ENCODE measurements around the gene CPSF4.
"Not testable (repeated sequence)": the region's sequence is repeated elsewhere in the genome, so short reads cannot be mapped to it uniquely, and the experiment has no call there.

Gene CPSF4

DNA sequence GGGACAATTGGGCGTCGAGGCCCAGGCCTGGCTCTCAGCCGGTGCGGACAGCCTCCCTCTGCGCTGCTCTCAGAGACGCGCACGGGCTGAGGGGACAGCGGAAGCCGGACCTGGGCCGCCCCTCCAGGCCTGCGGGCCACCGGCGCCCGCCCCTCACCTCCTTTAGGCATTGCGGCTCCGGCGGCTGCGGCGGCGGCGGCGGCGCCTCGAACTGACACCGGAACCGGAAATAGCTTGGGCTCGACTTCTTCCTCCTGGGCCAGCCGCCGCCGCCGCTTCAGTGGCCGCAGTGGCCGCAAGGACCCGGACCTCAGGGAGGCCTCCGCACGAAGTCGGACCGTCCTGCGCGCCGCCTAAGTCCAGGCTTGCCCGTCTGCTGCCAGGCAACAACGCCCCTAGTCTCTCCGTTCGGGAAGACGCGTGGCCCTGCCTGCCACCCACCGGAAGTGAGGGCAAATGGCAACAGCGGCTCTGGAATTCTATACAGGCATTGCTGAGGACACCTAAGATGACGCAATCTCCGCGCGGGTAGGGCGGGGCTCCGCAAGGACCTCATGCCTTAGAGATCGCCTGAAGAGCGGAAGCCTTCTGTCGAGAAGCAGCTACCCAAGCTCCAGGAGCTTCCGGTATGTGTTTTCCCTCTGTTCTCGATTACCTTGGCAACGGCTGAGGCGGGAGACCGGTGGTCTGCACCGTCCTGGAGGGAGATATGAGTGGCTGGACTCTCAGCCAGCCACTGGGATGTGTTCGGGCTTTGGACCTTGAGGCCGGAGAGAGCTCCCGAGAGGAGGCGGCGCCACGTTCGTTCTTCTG lies 30.2 kb upstream of the CPSF4 start, which contains the start of the genes BUD31 and PDAP1:
Gene BUD31, plus strand, starts transcription at position 591 of the 813 bp plus-strand sequence. CDS start 2,124 bp downstream, outside the sequence.
Gene PDAP1, minus strand, starts transcription at position 219 of the 813 bp plus-strand sequence. Its CDS starts 49 bp downstream, at position 170.
- DNase-seq: peak; percentile 94

DNA sequence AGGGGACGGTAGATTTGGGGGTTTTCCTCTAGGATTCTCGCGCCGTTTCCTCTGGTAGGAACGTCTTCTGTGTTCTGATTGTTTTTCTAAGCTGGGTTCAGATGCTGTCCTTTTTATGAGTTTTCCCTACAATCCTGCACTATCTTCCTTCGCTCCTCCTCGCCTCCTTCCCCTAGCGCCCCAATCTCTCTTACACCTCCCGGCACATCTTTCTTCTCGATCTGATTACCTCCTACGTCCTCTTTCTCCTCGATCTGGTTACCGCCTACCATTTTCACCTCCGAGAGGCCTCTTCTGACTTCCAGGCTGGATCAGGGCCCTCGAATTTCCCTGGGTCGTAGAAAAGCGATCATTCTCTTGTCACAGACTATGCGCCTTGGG lies 29.6 kb upstream of the CPSF4 start:
- no peak for DNase-seq

DNA sequence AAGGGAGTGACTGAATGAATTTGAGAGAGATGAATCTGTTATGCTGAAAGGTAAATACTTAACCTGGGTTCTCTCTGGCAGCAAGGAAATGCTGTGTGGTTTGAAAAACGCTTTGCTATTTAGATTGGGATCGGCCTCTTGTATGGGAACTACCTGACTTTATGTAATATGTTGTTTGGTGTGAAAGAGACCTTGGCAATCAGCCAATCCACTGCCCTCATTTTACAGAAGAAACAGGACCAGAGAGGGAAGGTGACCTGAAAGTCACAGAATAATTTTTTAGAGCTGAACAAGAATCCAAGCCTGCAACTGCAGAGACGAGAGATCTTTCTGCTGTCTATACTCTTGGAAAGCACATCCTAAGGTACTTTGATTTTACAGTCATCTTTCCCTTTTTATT lies 28.9 kb upstream of the CPSF4 start:
- DNase-seq: no peak

DNA sequence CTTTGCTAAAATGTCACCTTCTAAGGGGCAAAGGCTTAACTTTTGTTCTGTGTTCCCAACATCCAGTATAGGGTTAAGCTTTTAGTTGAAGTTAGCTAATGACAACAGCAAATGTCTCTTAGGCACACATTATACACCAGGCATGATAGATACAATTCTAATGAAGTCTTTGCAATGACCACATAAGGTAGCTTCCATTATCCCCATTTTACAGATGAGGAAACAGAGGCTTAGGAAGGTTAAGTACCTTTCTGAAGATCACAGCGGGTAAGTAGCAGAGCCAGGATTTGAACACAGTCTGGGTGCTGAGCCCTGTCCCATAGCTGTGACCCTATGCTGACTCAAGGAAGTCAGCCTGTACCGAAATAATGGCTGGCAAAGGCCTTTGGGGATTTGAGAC lies 28.1 kb upstream of the CPSF4 start:
- no peak for DNase-seq

DNA sequence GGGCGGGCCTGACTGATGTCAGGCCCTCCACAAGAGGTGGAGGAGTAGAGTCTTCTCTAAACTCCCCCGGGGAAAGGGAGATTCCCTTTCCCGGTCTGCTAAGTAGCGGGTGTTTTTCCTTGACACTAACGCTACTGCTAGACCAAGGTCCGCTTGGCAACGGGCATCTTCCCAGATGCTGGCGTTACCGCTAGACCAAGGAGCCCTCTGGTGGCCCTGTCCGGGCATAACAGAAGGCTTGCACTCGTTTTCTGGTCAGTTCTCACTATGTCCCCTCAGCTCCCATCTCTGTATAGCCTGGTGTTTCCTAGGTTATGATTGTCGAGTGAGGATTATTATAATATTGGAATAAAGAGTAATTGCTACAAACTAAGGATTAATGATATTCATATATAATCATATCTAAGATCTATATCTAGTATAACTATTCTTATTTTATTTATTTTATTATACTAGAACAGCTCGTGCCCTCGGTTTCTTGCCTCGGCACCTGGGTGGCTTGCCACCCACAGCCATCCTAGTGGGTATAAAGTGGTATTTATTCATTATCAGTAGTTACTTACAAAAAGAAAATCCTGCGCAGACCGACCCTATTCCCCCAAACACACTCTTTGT lies 23.1 kb upstream of the CPSF4 start:
- peak; percentile 40 to 43 for DNase-seq

DNA sequence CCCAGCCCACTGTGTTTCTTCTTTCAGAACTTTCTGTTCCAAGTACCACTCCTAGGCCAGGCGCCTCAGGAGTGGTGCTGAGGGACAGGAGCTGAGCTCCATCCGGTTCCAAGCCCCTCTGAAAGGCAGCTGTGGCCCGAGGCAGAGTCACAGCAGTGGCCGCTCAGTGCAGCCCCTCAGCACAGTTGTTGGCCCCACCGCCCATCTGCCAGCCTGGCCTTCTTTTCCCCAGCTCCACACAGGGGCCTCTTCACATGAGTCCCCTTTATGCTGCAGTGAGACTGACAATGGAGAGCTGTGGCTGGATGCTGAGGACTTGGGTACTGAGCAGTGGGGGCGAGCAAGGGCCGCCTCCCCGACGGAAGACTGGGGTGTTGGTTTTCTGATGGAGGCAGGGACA lies 20.5 kb upstream of the CPSF4 start:
- no peak for DNase-seq

DNA sequence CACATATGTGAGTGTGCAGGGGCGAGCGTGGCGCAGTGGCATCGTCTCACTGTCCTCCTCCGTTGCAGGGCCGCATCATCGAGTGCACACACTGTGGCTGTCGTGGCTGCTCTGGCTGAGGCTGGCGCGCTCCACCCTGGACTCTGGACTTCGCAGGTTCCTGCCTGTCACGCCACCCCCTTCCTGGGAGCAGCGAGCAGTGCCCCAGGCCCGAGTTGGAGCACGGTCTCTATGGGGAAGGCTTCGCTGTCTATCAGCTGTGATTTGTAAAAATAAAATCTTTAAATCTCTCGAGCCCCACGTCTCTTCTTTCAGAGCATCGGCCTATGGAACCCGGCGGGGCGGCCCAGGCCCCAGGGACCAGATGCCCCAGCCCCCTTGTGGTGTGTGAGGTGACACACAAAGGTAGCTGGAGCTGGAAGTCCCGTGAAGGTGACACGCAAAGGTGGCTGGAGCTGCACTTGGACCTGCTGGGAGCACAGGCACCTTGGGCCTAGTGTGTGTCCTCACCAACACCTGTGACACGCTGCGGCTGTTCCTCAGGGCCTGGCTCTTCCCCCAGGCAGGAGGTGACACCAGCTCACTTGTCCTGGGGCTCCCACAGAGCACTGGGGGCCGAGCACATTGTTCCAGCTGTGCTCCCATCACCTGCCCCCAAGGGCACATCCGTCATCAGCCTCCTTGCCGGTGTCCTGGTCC lies 19.3 kb upstream of the CPSF4 start:
- no peak for DNase-seq

DNA sequence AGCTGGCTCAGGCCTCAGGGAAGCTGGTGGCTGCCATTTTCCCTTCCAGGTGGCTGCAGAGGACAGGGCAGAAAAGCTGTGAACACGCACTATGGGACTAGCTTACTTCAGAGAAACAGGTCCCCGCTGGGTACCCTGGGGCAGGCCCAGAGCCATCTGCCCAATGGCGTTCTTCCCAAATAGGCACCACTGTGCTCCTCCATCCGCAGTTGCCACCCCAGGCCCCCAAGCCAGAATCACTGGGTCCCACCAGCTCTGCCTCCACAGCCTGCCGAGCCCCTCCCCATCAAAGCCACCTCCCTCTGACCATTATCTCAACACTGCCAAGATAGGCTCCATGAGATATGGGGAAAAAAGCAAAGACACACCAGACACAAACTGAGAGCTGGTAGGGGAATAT lies 18.5 kb upstream of the CPSF4 start:
- DNase-seq: no peak

DNA sequence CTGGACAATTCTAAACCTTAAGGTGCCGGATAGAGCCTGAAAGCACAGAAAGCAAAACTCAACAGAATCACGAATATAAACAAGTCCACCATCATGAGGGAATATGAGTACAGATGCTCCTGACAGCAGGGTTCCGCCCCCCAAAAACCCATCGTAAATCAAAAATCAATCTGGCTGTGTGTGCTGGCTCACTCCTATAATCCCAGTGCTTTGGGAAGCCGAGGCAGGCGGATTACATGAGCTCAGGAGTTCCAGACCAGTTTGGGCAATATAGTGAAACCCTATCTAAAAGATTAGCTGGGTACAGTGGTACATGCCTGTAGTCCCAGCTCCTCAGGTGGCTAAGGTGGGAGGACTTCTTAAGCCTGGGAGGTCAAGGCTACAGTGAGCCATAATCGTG lies 17.8 kb upstream of the CPSF4 start:
- no peak for DNase-seq

DNA sequence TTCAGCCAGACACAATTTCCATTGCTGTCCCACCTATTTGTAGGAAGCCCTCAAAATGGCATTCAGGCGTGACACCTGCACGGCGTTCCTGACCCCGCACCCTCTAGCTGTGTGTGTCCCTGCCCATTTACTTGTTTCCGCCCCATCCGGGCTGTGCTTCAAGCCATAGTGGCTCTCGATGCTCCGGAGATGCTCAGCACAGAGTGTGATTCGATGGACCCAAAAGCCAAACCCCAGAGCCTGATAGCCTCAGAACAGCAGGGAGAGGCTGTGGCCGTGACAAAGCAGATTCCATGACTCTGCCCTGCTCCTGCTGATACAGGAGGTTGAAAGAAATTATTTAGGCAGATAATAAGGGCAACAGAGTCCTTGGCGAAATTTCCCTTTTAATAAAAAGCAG lies 16.6 kb upstream of the CPSF4 start:
- no peak for DNase-seq

DNA sequence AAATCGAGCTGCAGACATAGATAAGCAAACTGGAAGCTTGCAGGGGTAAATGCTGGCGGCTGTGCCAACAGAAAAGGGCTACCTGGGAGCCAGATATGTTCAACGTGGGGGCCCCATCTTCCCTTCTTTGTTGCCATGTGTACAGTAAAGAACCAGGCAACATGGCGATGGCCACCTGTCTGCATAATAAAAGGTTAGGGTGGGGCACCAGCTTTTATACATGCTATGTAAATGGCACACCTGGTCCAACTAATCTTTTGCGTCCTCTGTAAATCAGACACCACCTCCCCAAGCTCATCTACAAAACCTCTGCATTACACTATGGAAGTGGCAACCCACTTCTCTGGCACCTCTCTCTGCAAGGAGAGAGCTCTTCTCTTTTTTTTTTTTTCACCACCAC lies 16.1 kb upstream of the CPSF4 start:
- no peak for DNase-seq

DNA sequence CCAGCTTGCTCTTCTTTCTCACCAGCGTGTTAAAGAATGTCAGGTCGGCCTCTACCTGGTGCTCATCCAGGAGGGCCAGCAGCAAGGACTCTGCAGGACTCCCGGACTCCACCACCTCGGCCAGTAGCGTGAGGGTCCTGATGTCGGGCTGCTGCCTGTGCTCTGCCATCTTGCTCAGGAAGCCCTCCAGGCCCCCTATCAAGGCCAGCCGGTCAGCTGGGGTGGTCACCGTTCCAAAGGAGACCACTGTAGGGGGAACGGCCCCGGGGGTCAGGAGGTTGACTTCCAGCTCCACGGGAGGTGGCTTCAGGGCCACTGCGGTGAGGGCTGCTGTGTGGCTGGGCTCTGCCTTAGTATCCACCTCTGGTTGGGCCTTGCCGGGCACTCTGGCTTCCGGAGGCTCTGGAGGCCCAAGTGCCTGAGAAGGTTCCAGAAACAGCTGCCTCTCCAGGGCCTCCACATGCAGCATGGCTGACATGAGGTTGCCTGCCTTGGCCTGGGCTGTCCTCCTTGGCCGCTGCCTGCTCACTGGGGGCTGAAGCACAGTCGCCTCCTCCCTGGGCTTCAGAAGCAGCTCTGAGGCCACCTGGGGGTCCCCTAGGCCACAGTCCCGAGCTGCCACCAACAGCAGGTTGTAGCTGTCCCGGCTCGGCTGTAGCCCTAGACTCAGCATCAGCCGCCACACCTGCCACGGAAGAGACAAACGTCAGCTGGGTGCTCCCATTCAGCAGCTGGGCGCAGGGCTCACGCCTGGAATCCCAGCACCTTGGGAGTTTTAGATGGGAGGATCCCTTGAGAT lies 13.6 kb upstream of the CPSF4 start:
- DNase-seq: no peak

DNA sequence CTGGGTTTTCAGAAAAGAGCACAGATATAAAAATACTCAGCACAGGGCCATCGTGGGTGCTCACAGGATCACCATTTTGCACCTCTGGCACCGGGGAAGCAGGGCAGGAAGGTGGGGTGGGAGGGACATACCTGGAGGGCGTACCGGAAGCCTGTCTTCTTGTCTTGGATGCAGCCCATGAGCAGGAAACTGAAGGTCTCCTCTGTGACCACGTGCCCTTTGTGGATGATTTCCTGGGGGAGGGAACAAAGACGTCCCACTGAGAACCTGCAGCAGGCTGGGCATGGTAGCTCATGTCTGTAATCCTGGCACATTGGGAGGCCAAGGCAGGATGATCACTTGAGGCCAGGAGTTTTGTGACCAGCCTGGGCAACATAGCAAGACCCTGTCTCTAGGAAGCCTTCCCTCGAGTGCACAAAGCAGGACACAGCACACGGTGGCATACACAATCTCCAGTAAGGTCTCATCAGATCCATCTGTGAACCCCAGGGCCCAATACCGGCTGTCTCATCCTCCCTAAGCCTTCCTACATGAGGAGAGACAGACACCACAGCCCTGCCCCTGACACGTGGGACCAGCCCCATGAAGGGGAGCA lies 9.7 kb upstream of the CPSF4 start:
- no peak for DNase-seq

DNA sequence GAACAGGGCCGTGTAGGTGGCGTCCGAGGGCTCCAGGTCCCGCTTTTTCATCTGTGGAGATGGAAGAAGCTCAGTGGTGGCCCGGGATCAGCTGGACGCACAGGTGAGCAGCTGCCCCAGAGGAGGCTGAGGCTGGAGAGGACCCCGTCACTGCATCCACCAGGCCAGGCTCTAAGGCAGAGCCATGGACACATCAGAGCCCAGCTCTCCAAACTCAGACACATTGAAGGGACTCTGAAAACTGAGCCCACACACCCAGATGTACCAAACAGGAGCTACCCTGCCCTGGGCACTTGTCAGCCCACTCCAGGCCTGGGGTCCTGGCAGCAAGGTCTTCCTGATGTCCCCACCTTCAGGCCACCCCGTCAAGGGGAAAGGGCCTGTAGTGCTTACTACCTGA lies 9.0 kb upstream of the CPSF4 start:
- DNase-seq: no peak

DNA sequence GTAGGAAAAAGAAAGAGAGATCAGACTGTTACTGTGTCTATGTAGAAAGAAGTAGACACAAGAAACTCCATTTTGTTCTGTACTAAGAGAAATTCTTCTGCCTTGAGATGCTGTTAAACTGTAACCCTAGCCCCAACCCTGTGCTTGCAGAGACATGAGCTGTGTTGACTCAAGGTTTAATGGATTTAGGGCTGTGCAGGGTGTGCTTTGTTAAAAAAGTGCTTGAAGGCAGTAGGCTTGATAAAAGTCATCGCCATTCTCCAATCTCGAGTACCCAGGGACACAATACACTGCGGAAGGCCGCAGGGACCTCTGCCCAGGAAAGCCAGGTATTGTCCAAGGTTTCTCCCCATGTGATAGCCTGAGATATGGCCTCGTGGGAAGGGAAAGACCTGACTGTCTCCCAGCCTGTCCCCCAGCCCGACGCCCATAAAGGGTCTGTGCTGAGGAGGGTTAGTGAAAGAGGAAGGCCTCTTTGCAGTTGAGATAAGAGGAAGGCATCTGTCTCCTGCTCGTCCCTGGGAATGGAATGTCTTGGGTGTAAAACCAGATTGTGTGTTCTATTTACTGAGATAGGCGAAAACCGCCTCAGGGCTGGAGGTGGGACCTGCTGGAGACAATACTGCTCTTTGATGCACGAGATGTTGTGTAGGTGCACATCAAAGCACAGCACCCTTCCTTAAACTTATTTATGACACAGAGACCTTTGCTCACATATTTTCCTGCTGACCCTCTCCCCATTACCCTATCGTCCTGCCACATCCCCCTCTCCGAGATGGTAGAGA lies 6.8 kb upstream of the CPSF4 start:
- not testable (repeated sequence) for DNase-seq

DNA sequence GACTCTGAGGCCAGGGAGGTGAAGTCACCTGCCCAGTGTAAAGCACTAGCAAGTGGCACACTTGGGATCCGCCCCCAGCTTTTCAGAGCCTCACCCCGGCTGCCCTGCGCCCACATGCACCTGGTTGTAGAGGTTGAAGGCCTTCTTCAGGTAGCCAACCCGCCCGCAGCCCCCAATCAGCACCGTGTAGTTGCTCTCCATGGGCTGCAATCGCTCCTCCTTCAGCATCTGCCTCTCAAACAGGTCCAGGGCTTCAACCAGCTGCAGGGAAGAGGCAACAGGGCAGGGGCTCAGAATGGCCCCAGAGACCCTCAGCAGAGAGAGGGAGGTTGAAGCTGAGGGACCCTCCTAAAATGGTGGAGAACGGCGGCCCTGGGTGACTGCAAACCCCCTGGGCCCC lies 5.6 kb upstream of the CPSF4 start:
- no peak for DNase-seq

DNA sequence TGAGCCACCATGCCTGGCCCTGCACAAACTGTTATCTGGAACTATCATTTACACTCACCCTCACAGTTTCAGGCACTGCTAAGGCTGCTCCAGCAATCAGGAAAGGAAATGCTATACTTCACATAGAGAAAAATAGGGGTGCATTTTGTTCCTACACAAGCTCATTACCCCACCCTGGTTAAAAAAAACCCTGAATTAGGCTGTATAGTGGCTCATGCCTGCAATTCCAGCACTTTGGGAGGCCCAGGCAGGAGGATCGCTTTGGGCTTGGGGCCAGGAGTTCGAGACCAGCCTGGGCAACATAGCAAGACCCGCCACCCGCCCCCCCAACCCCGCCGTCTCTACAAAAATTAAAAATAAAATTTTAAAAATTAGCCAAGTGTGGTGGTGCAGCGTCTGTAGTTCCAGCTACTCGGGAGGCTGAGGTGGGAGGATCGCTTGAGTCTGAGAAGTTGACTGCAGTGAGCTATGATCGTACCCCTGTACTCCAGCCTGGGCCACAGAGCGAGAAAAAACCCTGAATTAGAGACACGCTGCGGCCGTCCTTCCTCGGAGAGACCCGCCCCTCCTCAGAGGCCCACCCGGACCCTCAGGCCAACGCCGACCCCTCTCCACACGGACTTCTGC lies 684 bp upstream of the CPSF4 start:
- no peak for DNase-seq

DNA sequence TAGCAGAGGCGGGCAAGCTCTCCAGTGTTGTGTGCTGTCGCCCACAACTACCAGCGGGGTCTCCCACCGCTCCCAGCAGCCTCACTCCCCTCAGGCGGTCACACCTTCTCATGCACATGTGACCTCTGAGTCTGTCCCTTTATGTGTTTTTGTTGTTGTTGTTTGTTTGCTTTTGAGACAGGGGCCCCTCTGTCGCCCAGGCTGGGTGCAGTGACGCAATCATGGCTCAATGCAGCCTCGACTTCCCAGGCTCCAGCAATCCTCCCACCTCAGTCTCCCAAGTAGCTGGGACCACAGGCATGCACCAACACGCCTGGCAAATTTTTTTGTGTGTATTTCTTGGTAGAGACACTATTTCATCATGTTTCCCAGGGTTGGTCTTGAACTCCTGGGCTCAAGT lies 1.5 kb downstream of the CPSF4 start:
- DNase-seq: no peak

DNA sequence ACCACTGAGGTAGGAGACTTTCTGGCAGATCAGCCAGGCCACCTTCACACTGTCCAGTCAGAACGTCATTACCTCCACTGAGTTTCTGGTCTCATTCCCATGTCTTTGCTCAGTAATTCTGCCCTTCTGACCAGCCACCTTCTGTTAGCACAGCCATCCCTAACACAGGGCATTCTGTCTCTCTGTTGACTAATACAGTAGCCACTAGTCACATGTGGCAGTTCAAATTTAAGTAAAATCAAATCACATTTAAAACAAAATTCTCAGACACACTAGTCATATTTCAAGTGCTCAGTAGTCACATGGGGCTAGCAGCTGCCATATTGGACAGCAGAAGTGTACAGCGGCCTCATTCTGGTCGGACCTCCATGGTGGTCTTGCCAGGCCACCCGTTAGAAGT lies 7.4 kb downstream of the CPSF4 start:
- no peak for DNase-seq

DNA sequence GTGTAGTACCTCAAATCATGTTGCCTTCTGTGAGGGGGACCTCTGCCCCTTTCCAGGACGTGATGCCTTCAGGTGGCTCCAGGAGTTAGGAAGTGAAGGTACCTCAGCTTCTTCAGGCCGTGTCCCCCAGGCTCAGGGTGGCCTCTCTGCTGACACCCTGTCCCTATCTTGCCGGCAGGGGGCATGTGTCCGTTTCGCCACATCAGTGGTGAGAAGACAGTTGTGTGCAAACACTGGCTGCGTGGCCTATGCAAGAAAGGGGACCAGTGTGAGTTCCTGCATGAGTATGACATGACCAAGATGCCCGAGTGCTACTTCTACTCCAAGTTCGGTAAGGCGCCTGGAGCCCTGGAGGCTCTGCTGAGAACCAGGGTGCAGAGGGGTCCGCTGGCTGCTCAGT lies 9.2 kb downstream of the CPSF4 start:
- DNase-seq: no peak

DNA sequence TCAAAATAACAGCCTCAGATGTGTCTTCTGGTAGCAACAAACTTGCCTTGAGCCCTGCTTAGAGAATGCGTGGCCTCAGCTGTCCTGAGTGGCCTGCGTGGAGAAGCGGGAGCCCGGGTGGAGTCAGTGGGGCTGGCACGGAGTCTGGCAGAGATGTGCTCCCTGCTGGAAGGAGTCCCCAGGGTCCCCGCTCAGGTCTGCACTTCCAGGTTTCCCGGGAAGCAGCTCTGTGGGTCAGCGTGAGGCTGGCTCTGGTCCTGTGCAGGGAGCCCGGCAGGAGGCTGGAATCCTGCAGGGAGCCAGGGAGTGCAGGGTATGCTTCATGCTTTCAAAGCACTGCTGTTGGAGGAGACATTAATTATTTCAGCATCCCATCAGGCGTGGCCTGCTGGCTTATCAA lies 10.1 kb downstream of the CPSF4 start:
- no peak for DNase-seq

Data from inflammatory macrophage (primary cell).